K562 (cell line): ENCODE data around the gene PNPLA1. TPM values are rescaled to one million over a fixed set of nuclear protein-coding genes. Genes with fewer than 3 reads are reported as not detected.

Experiments used
- ARID4B ChIP-seq: sonication (generic); formaldehyde crosslinking; IDR thresholded peaks from 2 replicates; pipeline ENCODE4 v1.8.0; 2022; ENCODE audit warnings: mild to moderate bottlenecking, missing genetic modification reagents
- ATF3 ChIP-seq, 2 experiments: fragments of 450-650 bp in 1 of 2; sonication (generic) in 1 of 2; formaldehyde crosslinking in 1 of 2; IDR thresholded peaks in 1 of 2; conservative IDR thresholded peaks in 1 of 2; 2 replicates each; pipeline versions ENCODE4 v1.6.1 to v1.8.1; 2016 to 2023; ENCODE audit warnings: mild to moderate bottlenecking in 2 of 2, moderate library complexity in 2 of 2, inconsistent platforms in 1 of 2, missing genetic modification reagents in 1 of 2
- ATF7 ChIP-seq: fragments of 450-650 bp; IDR thresholded peaks from 2 replicates; pipeline ENCODE4 v1.7.1; 2014; ENCODE audit warnings: mild to moderate bottlenecking, moderate library complexity
- BHLHE40 ChIP-seq: IDR thresholded peaks from 2 replicates; pipeline ENCODE4 v1.6.1; 2011; ENCODE audit warnings: low read length, improper control_type of control experiment
- BRD4 ChIP-seq: fragments of 200-600 bp; sonication (generic); IDR thresholded peaks from 2 replicates; pipeline ENCODE4 v1.6.1; 2017; ENCODE audit warnings: inconsistent platforms
- CLOCK ChIP-seq: fragments of 250-450 bp; sonication (Bioruptor Pico); IDR thresholded peaks from 2 replicates; pipeline ENCODE4 v1.4.0; 2020; ENCODE audit warnings: mild to moderate bottlenecking, moderate library complexity, borderline replicate concordance
- FOXA3 ChIP-seq, 2 experiments: fragments of 450-650 bp in 1 of 2; sonication (generic) in 1 of 2; formaldehyde crosslinking; IDR thresholded peaks in 1 of 2; conservative IDR thresholded peaks in 1 of 2; 2 replicates each; pipeline versions ENCODE4 v1.4.0 to v1.8.0; 2020 to 2022; ENCODE audit warnings: mild to moderate bottlenecking in 2 of 2, missing genetic modification reagents in 1 of 2
- HDAC3 ChIP-seq: fragments of 450-650 bp; IDR thresholded peaks from 2 replicates; pipeline ENCODE4 v1.6.1; 2018; ENCODE audit warnings: borderline replicate concordance, mild to moderate bottlenecking, moderate library complexity; ENCODE audit not compliant: partially characterized antibody
- HINFP ChIP-seq: fragments of 450-650 bp; conservative IDR thresholded peaks from 2 replicates; pipeline ENCODE4 v1.6.1; 2016; ENCODE audit warnings: missing genetic modification characterization, low read depth, mild to moderate bottlenecking, control low read depth, missing compliant biosample characterization
- KLF16 ChIP-seq: IDR thresholded peaks from 2 replicates; pipeline ENCODE4 v1.6.1; 2016; ENCODE audit warnings: antibody characterized with exemption
- LEF1 ChIP-seq: fragments of 450-650 bp; IDR thresholded peaks from 2 replicates; pipeline ENCODE4 v1.6.1; 2016; ENCODE audit warnings: mild to moderate bottlenecking
- MEF2D ChIP-seq: conservative IDR thresholded peaks from 2 replicates; pipeline ENCODE4 v1.6.1; 2016; ENCODE audit warnings: low read depth, missing genetic modification characterization, missing compliant biosample characterization
- NR2F6 ChIP-seq: fragments of 450-650 bp; formaldehyde crosslinking; IDR thresholded peaks from 2 replicates; pipeline ENCODE4 v1.4.0; 2020; ENCODE audit warnings: mild to moderate bottlenecking
- RCOR1 ChIP-seq, 2 experiments: IDR thresholded peaks; 2 replicates each; pipeline ENCODE4 v1.6.1; 2012; ENCODE audit warnings: low read depth in 2 of 2, low read length in 2 of 2, borderline replicate concordance in 1 of 2, improper control_type of control experiment in 1 of 2
- ZNF175 ChIP-seq: fragments of 200-800 bp; sonication (Bioruptor generic); IDR thresholded peaks from 2 replicates; pipeline ENCODE4 v1.6.1; 2016; ENCODE audit warnings: low read depth, mild to moderate bottlenecking, missing genetic modification characterization, missing compliant biosample characterization
- ZNF780A ChIP-seq: fragments of 250-450 bp; sonication (Bioruptor Pico); IDR thresholded peaks from 2 replicates; pipeline ENCODE4 v1.5.0; 2021; ENCODE audit warnings: mild to moderate bottlenecking
- polyA plus RNA-seq, 8 experiments: library from polyadenylated mRNA; depleted of rRNA in 4 of 8; stranded (reverse) in 5 of 8; unstranded in 3 of 8; fragments of >200 nt; fragmentation: Nextera tagmentation in 2 of 8; fragmentation: Illumina TruSeq in 1 of 8; extraction: Ambion mirVana in 2 of 8; extraction: Trizol in 1 of 8; gene quantifications; 2 replicates each; pipeline versions ENCODE4 v1.2.1 to v1.2.3, GENCODE V29; 2011 to 2014; ENCODE audit warnings: inconsistent platforms in 1 of 8, missing spikeins in 1 of 8
- total RNA-seq, 7 experiments: library from RNA; depleted of rRNA in 6 of 7; stranded (reverse); fragments of >200 nt in 6 of 7; fragmentation: Illumina TruSeq in 2 of 7; extraction: Trizol in 2 of 7; gene quantifications; 2 replicates each; pipeline versions ENCODE4 v1.2.1 to v1.2.3, GENCODE V29; 2011 to 2021; ENCODE audit warnings: low replicate concordance in 1 of 7
- TF ChIP-seq, protein P1 (sequence below): sonication (generic); formaldehyde crosslinking; IDR thresholded peaks from 2 replicates; pipeline ENCODE4 v1.9.0; 2022; ENCODE audit warnings: mild to moderate bottlenecking, missing genetic modification reagents

PNPLA1 gene
- total and polyA plus RNA-seq, 9 of the 15 experiments (the other 6 are each of a cell fraction or from before 2014, with no cell fraction given) = 0.04 to 0.27 (median 0.13) TPM; not detected in 2

- TF ChIP-seq CLOCK (CRISPR knock-in tag) = no peak
- TF ChIP-seq HDAC3 = no peak
- no peak for TF ChIP-seq BRD4
- TF ChIP-seq, protein P1, sequence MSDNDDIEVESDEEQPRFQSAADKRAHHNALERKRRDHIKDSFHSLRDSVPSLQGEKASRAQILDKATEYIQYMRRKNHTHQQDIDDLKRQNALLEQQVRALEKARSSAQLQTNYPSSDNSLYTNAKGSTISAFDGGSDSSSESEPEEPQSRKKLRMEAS (CRISPR knock-in tag) = peak; percentile 64
- peak; percentile 58 for TF ChIP-seq ATF3 (IDR thresholded peaks at IDR 0.05)
- no peak for TF ChIP-seq ATF3 (CRISPR knock-in tag; conservative IDR thresholded peaks at IDR 0.05)
- TF ChIP-seq BHLHE40 = peak; percentile 34; the same call in 1 of the 2 replicates
- 0 out of 2 replicates have a peak, but pooled peaks have one; percentile 12 for TF ChIP-seq ATF7
- TF ChIP-seq HINFP (tag) = peak; percentile 82
- TF ChIP-seq ZNF175 (CRISPR knock-in tag) = no peak
- no peak for TF ChIP-seq ZNF780A (CRISPR knock-in tag)
- TF ChIP-seq ARID4B (CRISPR knock-in tag) = no peak
- no peak for TF ChIP-seq NR2F6 (CRISPR knock-in tag)
- TF ChIP-seq KLF16 = no peak
- TF ChIP-seq MEF2D (tag) = no peak
- no peak for TF ChIP-seq LEF1
- no peak for TF ChIP-seq RCOR1 (IDR thresholded peaks at IDR 0.05; ENCODE audit: borderline replicate concordance in 1 of 2, low read depth in 2 of 2, low read length in 2 of 2)
- peak in 1 of 2 experiments; percentile 16; a peak in 1 of 4 replicates for TF ChIP-seq FOXA3 (CRISPR knock-in tag; conservative IDR thresholded peaks at IDR 0.05 in 1 of 2, IDR thresholded peaks at IDR 0.05 in 1 of 2)
Observed at GRCh38 chr6:36320475-36320874, 50.6 kb downstream of the PNPLA1 start (continued).
